C4-2B (cell line): ENCODE measurements around the gene LRFN2.

Experiments used
- H3K27ac ChIP-seq: fragments of 450-650 bp; 2 replicates; pipeline ENCODE4 v1.5.1; 2017
- CTCF ChIP-seq: fragments of 450-650 bp; conservative IDR thresholded peaks from 2 replicates; pipeline ENCODE4 v1.5.1; 2017; ENCODE audit warnings: mild to moderate bottlenecking
- ZFX ChIP-seq: fragments of 450-650 bp; IDR thresholded peaks from 2 replicates; pipeline ENCODE4 v1.6.1; 2017

LRFN2 gene

DNA sequence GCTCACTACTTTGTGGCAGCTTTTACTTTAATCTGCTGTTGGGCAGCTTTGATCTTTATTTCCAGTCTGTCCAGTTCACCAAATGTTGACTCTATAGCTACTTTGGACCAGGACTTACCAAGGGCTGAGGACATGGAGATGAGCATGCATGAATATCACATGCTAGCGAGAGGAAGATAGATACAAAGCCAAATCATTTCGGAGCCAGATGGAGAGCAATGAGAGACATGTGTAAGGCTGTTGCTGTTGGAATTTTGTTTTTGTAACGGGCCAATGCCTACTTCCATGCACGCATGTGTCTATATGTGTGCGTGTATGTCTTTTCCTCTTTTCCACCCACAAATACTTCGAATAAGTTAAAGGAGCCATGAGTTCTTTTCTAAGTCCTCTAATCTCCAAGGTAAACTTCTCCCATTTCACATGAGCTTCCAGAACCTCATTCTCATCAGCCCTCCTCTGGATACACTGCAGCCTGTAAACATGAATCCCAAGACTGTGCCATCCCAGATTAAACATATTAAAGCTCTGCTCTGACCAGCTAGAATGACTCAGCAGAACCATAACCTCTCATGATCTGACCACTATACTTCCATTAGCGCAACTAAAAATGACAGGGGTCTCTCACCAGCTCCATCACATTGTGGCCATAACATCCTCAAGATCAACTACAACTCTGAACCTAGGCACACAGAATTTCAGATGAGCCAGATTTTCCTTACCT is 160.7 kb downstream of the LRFN2 start:
- H3K27ac ChIP-seq = peak overlapping the region; percentile 42; the same call in 1 of the 2 replicates
- TF ChIP-seq CTCF = no peak
- TF ChIP-seq ZFX = no peak

GRCh38 chr6:40425192-40425919 is 161.8 kb downstream of the LRFN2 start:
- TF ChIP-seq CTCF = no peak
- TF ChIP-seq ZFX = no peak
- H3K27ac ChIP-seq = peak overlapping the region; percentile 42

GRCh38 chr6:40422046-40422445 is 165.1 kb downstream of the LRFN2 start:
- no peak for TF ChIP-seq CTCF
- no peak for TF ChIP-seq ZFX
- no peak overlapping the region for H3K27ac ChIP-seq

DNA sequence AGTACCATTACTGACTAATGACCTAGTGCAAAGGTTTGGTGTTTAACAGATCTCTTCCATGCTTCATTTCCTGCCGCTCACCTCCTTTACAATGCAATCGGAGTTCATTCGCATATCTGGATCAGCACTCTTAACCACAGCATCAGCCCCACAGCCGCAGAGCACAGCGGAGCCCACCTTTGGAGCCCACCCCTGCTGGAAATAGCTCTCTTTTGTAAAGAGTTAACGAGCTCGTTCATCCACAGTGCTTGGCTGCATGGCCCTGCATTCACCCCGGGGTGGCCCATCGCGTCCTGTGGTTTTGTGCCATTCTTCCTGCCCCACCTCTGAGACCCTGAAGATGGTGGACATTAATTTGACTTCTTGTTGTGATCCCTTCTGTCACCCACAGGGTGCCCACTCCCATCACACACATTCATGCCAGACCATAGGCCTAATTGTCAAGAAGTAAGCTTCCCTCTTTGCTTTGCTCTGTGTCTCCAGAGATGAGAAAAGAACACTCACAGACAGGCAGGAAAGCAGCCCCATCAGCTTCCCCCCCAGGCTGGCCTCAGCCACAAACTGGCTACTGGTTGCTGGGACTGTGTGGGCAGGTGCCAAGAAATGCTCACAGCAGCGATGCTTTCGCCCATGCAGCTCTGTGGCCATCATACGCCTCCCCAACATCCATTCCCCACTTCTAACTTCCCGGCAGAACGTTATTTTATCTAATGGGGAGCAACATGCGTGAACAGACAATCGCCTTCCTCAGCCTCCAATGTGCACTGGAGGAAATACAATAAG is 167.0 kb downstream of the LRFN2 start:
- H3K27ac ChIP-seq = no peak overlapping the region
- TF ChIP-seq CTCF (no peak), ZFX (no peak)

- TF ChIP-seq ZFX (no peak), CTCF (no peak)
- H3K27ac ChIP-seq = peak overlapping the region; percentile 16; the same call in 1 of the 2 replicates
Observed at GRCh38 chr6:40419377-40419776, 167.8 kb downstream of the LRFN2 start.

DNA sequence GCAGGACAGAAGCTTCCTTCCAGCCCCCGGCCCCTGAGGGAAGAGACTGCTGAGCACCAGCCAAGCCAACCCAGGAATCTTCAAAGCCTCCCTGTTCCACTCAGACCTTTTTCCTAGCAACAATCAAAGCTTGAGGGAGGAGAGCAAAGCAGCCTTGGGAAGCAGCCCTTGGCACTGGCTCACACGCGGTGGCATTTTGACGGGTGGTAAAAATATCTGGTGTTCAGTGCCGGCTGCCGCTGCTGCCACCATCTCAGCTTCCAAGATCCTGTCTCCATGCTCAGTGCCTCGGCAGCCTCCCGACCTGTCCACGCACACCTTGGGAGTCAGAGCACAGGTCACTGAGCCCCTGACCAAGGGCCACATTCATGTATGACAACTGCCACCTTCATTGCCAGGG is 170.1 kb downstream of the LRFN2 start:
- H3K27ac ChIP-seq = no peak overlapping the region
- TF ChIP-seq ZFX (no peak), CTCF (no peak)

DNA sequence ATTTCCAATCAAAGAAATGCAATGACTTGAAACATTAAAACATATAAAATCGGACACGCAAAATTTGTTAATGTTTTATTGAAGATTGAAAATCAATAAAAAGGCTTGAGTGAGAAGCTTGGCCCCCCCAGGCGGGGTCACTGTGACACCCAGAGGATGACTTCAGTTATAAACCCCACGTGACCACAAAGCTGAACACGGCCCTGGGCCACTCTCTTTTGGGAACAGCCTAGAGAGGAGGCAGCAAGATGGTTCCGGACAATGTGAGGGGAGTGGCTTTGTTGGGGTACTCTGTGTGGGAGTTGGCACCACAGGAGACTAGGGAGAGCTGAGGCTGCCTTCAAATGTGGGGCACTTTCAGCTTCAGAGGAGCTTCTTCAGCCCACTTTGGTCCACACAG is 172.5 kb downstream of the LRFN2 start:
- no peak overlapping the region for H3K27ac ChIP-seq
- TF ChIP-seq CTCF = no peak
